Stimulated activated CD4-positive, alpha-beta T cell treated with anti-CD3 and anti-CD28 coated beads, Interleukin-12 subunit alpha, Interleukin-12 subunit beta, amount 100 ng/mL, for 4 hours (primary cell): ENCODE results near the gene SLC6A6.
A peak's percentile ranks its signal among the peaks of the same experiment; 100 is the strongest.
"Not testable (repeated sequence)": the region's sequence is repeated elsewhere in the genome, so short reads cannot be mapped to it uniquely, and the experiment has no call there.

Experiments used
- DNase-seq: peaks from one replicate; pipeline ENCODE4 v3.0.0-alpha.2; 2020

SLC6A6 gene

DNA sequence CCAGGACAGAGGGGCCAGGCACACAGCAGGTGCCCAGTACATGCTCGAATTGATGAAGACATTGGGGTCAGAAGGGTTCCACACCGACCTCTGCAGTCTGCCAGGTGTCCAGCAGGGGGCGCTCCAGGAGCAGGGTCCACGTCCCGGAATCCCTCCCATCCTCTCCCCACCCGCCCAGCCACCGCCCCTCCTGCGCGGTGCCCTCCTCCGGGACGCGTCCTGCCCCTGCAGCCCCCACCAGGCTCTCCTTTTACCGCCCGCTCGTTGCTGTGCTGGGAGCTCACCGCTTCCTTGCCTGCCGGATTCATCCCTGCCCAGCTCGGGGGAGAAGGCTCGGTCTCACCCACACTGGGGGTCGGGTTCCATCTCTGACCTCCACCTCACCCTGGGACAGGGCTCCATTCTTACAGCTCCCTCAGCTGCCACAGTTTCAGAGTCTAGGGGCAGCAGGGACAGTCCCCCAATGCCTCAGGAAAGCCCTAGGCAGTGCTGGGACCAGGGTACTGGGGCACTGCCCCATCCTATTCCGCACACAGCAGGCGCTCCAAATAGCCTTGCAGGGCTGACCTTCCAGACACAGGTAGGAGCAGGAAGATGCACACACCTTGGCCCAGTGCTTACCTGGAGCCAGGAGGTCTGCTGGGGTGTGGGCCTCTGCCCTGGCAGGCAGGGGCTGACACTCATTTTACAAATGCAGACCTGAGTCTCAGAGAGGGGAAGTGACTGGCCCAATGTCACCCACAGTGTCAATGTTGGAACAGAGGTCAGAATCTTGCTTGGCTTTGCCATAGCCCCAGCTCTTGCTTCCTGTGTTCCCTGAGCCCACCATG lies 106.8 kb downstream of the SLC6A6 start:
- DNase-seq = peak; percentile 72

GRCh38 chr3:14509796-14510100 lies 107.3 kb downstream of the SLC6A6 start:
- no peak for DNase-seq

- no peak for DNase-seq
These were observed 108.6 kb downstream of the SLC6A6 start for GRCh38 chr3:14510838-14511622.

DNA sequence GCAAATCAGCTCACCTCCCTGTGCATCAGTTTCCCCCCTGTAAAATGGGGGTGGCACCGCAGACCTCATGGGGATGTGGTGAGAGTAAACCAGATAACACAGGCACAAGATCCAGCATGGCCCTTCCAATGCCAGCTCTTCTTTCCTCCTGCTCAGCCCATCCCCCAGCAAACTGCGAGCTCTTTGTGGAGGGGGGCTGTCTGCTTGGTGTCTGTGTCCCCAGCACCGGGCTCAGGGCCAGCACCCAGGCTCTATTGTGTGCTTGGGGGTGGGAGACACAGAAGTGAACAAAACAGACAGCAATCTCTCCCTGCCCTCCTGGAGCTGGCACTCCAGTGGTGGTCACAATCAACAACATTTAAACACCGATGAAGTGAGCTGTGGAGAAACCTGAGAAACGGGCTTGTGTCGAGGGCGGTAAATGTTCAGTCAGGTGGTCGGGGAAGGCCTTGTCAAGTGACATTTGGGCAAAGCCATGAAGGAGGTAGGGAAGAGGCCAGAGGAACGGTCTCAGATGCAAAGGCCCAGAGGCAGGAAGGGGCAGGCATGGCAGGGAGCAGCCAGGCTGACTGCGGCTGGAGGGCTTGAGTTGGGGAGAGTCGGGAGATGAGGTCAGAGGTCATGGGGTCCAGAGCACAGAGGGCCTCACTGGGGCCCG lies 109.3 kb downstream of the SLC6A6 start:
- DNase-seq = no peak

DNA sequence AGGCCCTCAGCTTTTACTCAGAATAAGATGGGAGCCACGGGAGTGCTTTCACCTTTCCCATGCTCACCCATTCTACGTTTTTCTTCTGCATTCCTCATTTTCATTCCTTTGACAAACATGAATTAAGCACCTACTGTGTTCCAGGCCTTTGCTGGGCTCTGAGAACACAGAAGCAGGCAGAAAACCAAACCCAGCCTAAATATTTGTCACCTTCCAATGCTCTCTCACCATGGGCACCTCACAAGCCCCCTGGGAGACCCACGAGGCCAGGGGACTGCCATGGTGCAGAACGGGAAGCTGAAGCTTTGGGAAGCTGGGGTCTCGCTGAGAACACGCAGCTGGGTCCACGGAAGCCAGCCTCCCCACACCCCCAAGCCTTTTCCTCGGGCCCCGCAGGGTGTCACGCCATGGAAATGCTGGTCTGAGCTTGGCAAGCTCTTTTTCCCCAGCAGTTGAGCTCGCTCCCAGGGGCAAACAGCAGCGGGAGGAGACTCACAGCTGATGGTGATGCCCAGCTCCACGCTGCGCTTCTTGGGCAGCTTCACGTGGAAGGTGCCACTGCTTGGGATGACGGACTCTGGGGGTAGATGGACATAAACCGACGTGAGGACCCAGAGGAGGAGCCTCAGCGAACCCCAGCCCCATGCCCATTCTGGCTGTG lies 110.0 kb downstream of the SLC6A6 start:
- DNase-seq = no peak

GRCh38 chr3:14512942-14513327 lies 110.5 kb downstream of the SLC6A6 start:
- no peak for DNase-seq

- DNase-seq = no peak
These were observed 111.3 kb downstream of the SLC6A6 start for GRCh38 chr3:14513566-14514322.

DNA sequence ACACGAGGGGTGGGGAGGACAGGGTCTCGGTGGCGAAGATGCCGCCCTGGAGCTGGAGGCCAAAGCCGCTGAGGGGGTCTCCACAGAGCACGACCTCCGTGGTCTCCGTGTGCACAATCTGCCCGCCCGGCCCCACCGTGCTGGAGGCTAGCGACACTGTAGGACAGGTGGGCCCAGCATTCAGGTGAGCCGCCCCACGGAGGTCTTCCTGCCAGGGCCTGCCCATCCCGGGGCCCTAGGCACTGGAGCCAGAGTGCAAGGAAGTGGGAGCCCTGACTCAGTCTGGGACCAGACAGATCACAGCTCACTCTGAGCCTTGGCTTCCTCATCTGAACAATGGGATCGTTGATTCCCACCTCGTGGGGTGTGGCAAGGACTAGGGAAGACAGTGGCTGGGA lies 111.9 kb downstream of the SLC6A6 start:
- no peak for DNase-seq

DNA sequence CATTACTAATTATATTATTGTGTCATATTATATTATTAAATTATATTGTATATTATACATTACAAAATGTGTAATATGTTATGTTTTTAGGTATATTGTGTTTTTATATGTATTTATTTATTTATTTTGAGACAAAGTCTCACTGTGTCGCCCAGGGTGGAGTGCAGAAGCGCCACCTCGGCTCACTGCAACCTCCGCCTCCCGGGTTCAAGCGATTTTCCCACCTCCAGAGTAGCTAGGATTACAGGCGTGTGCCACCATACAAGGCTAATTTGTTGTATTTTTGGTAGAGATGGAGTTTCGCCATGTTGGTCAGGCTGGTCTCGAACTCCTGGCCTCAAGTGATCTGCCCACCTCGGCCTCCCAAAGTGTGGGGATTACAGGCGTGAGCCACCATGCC lies 113.1 kb downstream of the SLC6A6 start:
- DNase-seq = not testable (repeated sequence)

DNA sequence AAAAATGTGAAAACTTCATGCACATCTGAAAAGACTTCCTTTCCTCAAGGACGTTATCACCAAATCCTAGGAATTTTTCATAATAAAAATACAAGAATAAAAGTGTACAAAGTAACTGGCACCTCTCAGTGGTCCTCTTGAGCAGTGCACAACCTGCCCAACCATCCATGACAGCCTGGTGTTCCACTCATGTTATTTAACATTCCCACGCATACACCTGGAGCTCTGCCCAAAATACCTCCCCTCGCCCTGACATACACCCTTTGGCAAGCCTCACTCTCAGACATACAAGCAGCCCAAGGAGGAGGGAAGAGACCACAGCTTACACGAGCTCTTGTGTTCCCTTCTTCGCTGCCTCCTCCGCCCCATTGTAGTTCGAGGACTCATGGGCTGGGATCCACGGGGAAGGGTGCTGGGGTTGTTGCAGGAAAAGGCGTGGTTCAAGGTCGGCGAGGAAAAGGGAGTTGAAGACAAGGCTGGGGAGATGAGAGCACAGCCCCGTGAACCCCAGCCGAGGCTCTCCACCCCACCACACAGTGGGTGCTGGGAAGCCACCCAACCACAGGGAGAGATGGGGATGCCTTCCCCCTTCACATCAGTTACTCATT lies 114.4 kb downstream of the SLC6A6 start:
- no peak for DNase-seq

- DNase-seq = no peak
These were observed 115.4 kb downstream of the SLC6A6 start for GRCh38 chr3:14517601-14518431.

DNA sequence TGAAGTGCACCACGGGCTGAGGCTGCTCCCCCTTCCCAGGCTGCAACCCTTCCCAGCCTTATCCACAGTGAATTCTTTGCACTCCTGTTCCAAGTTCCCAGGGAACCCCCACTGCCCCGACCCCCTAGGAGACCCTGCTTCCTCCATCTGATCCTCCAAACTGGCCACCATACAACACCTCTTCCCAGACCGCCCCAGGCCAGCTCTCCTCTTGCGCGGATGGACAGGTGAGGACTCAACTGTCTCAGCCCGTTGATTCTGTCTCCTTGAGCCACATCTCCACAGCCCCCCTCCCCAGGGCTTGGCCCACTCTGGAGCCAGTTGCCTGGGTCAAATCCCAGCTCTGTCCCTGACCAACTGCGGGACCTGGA lies 116.0 kb downstream of the SLC6A6 start:
- no peak for DNase-seq

GRCh38 chr3:14518893-14519292 lies 116.5 kb downstream of the SLC6A6 start:
- DNase-seq = no peak

DNA sequence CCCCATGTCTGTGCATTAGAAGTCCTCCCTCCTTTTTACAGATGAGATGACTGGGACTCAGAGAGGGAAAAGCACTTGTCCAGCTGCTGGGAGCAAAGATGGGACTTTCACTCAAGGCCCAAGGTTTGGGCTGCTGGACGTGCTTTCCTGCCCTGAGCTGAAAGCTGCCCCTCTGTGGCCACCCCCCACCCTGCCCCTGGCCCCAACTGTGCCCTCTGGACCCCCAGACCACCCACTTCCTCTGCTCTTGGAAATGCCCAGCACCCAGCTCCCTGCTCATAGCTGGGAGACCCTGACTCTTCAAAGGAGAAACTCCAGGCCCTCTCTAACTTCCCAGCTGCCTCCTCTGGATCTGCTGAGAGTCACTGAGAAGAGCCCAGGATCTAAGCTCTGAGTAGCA lies 117.0 kb downstream of the SLC6A6 start:
- DNase-seq = no peak

DNA sequence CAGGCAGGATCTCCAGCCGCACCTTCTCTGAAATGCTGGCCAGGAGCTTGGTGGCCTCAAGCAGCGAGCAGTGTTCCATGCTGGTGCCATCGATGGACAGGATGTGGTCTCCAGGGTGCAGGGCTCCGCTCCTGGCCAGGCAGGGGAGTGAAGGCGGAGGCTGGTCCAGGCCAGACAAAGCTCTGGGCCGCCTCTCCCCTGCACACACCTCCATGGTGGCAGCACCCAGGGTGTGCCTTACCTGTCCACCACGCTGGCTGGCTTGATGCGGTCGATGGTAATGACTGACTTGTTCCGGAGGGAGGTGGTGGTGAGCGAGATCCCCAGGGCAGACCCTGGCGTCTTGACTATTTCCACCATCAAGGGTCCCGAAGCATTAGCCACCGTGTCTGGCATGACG lies 117.7 kb downstream of the SLC6A6 start:
- DNase-seq = no peak

- no peak for DNase-seq
These were observed 118.6 kb downstream of the SLC6A6 start for GRCh38 chr3:14520967-14521366.

DNA sequence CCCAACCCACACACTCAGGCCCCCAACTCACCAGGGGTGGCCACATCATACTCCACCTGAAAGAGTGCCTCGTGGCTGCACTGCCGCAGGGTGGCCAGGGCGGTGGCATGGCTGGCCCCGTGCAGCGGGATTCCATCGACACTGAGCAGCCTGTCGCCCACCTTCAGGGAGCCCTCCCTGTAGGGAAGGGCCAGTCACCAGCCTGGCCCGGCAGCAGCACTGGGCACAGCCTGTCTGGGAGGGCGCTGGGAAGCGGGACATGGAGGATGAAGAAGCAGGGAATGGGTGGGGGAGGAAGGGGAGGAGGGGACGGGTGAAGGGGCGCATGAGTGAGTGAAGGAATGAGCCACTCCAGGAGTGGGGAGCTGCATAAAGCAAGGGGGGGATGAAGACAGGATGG lies 119.2 kb downstream of the SLC6A6 start:
- no peak for DNase-seq

- DNase-seq = no peak
These were observed 119.8 kb downstream of the SLC6A6 start for GRCh38 chr3:14522129-14522691.

- no peak for DNase-seq
These were observed 120.4 kb downstream of the SLC6A6 start for GRCh38 chr3:14522768-14523167.

GRCh38 chr3:14523792-14524191 lies 121.4 kb downstream of the SLC6A6 start:
- DNase-seq = no peak

DNA sequence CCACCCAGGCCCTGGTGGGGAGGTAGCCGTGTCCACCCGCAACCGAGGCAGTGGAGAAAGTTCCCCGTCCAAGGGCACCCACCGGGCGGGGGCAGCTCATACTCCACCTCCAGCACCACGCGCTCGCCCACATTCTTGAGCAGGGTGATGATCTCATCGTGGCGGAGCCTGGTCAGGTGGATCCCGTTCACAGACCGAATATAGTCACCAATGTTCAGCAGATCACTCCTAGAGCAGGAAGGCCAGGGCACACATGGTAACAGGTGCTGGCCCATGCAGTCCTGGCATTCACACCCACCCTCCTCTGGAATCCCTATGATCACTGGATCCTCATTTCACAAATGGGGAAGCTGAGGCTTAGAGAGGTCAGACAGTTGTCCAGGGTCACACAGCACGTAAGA lies 121.9 kb downstream of the SLC6A6 start:
- DNase-seq = no peak
